Uterus (tissue), 4 donors: ENCODE data around the gene TPMT. TPM values are rescaled to one million over a fixed set of nuclear protein-coding genes. Genes with fewer than 3 reads are reported as not detected.

Experiments used
- DNase-seq, 2 donors: peaks; one replicate each; pipeline ENCODE4 v3.0.0-alpha.2; 2019 to 2020
- H3K27ac ChIP-seq, 2 donors: fragments of 200-600 bp; sonication (generic); 1 replicate in 1 of 2; 2 replicates in 1 of 2; pipeline ENCODE4 v1.5.1; 2016 to 2018
- H3K27me3 ChIP-seq, 2 donors: fragments of 200-600 bp; sonication (generic); one replicate each; pipeline ENCODE4 v1.5.1; 2018 to 2019; ENCODE audit warnings: control low read depth in 1 of 2
- H3K36me3 ChIP-seq, 2 donors: fragments of 200-600 bp; sonication (generic); one replicate each; pipeline ENCODE4 v1.5.1; 2019; ENCODE audit warnings: control low read depth in 1 of 2
- H3K4me1 ChIP-seq, 2 donors: fragments of 200-600 bp; sonication (generic); one replicate each; pipeline ENCODE4 v1.5.1; 2018 to 2019; ENCODE audit warnings: control low read depth in 1 of 2
- H3K4me3 ChIP-seq, 2 donors: fragments of 200-600 bp; sonication (generic); 1 replicate in 1 of 2; 2 replicates in 1 of 2; pipeline ENCODE4 v1.5.1; 2018 to 2019; ENCODE audit warnings: mild to moderate bottlenecking in 1 of 2
- H3K9me3 ChIP-seq, 2 donors: fragments of 200-600 bp; sonication (generic); one replicate each; pipeline ENCODE4 v1.5.1; 2019; ENCODE audit warnings: control low read depth in 1 of 2
- POLR2A ChIP-seq, 2 donors: fragments of 450-650 bp; IDR thresholded peaks; one replicate each; pipeline ENCODE4 v1.6.1; 2016; ENCODE audit warnings: antibody characterized with exemption in 2 of 2, mild to moderate bottlenecking in 1 of 2, moderate library complexity in 1 of 2
- intact Hi-C: fragments of 100-400 bp; cut with DNase I; formaldehyde crosslinking; loops from one replicate; pipeline ENCODE4 v1.15.1; 2023; ENCODE audit warnings: low total_unique reads
- total RNA-seq, 4 donors: library from RNA; depleted of rRNA in 3 of 4; stranded (reverse); fragments of >200 nt in 3 of 4; gene quantifications; one replicate each; pipeline versions ENCODE4 v1.1.0 to v1.2.4, GENCODE V29; 2014 to 2023
- TF ChIP-seq, protein P1 (sequence below), 4 experiments: fragments of 200-600 bp in 2 of 4; fragments of 450-650 bp in 2 of 4; sonication (generic) in 2 of 4; IDR thresholded peaks; one replicate each; pipeline ENCODE4 v1.5.1; 2016 to 2019; ENCODE audit warnings: antibody characterized with exemption in 4 of 4, mild to moderate bottlenecking in 2 of 4, moderate library complexity in 1 of 4
- donor health status: DM: yes; HTN: yes; CAD: no.

TPMT gene
- total RNA-seq, 4 donors from 2014 or later: 5.9 to 11.4 (median 6.6) TPM

DNA sequence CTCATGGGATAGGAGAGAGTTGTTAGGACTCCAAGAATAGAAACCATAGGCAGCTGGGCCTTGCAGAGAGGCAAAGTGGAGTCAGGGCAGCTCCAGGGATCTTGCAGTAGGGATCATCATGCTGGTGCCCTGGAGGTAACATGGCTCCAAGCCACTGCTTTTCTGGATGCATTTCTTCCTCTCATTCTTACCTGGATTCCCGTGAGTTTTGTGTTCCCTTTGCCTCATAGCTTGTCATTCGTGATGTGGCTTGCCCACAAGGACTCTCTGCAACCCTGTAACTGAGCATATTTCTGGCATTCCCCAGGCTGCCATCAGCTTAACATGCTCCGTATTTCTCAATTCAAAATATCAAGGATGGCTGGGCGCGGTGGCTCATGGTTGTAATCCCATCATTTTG is 37.7 kb downstream of the TPMT start:
- no peaks in the 10 kb centered on the region for H3K36me3 ChIP-seq
- H3K4me3 ChIP-seq: no peak overlapping the region
- TF ChIP-seq, protein P1, sequence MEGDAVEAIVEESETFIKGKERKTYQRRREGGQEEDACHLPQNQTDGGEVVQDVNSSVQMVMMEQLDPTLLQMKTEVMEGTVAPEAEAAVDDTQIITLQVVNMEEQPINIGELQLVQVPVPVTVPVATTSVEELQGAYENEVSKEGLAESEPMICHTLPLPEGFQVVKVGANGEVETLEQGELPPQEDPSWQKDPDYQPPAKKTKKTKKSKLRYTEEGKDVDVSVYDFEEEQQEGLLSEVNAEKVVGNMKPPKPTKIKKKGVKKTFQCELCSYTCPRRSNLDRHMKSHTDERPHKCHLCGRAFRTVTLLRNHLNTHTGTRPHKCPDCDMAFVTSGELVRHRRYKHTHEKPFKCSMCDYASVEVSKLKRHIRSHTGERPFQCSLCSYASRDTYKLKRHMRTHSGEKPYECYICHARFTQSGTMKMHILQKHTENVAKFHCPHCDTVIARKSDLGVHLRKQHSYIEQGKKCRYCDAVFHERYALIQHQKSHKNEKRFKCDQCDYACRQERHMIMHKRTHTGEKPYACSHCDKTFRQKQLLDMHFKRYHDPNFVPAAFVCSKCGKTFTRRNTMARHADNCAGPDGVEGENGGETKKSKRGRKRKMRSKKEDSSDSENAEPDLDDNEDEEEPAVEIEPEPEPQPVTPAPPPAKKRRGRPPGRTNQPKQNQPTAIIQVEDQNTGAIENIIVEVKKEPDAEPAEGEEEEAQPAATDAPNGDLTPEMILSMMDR (IDR thresholded peaks at IDR 0.05): no peak
- no peak for TF ChIP-seq POLR2A (IDR thresholded peaks at IDR 0.05)
- H3K27me3 ChIP-seq: no peaks in the 10 kb centered on the region
- no peaks in the 10 kb centered on the region for H3K9me3 ChIP-seq
- H3K27ac ChIP-seq: no peak overlapping the region
- no peak for DNase-seq
- intact Hi-C loops: no loop called here
- H3K4me1 ChIP-seq: no peaks in the 10 kb centered on the region

DNA sequence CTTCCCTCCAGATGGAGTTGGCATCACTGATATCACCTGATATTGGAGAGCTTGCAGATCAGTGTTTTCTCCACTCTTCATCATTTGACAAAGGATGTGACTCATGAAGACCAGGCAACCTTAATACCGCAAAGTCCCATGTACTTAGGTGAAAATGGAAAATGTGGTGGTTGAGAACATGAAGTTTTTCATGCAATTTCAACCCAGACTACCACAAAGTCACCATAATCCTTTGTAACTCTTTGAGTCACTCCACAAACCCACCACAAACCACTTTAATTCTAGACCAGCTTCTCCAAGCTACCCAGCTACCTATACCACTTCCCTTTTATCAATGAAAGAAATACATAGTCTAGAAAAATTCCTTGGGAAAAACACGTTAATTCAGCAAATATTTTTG is 39.5 kb downstream of the TPMT start:
- no peak overlapping the region for H3K4me3 ChIP-seq
- H3K4me1 ChIP-seq: no peaks in the 10 kb centered on the region
- DNase-seq: no peak
- no peaks in the 10 kb centered on the region for H3K36me3 ChIP-seq
- H3K9me3 ChIP-seq: no peaks in the 10 kb centered on the region
- intact Hi-C loops: no loop called here
- no peak overlapping the region for H3K27ac ChIP-seq
- H3K27me3 ChIP-seq: no peaks in the 10 kb centered on the region
- TF ChIP-seq, protein P1 (IDR thresholded peaks at IDR 0.05): no peak
- no peak for TF ChIP-seq POLR2A (IDR thresholded peaks at IDR 0.05)

DNA sequence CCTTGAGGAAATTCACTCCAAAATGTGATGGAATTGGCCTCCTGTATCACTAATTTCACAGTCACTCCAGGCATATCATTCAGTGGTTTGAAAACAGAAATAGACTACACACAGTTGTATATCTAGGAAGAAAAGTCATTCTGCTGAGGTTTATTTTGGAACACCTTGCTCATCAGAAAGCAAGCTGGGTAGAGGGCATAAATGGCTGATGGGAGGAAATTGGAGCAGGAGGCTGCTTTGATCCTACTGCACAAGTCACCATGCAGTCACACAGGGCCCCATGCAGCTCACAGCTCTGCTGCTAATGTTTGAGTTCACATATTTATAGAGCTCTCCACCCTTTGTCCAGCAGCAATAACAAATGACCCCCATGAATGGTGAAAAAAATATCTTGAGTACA is 44.7 kb downstream of the TPMT start:
- intact Hi-C loops: no loop called here
- H3K4me1 ChIP-seq: no peaks in the 10 kb centered on the region
- no peak for DNase-seq
- H3K36me3 ChIP-seq: no peaks in the 10 kb centered on the region
- H3K27ac ChIP-seq: no peak overlapping the region
- H3K4me3 ChIP-seq: no peak overlapping the region
- no peaks in the 10 kb centered on the region for H3K9me3 ChIP-seq
- no peaks in the 10 kb centered on the region for H3K27me3 ChIP-seq
- no peak for TF ChIP-seq POLR2A (IDR thresholded peaks at IDR 0.05)
- TF ChIP-seq, protein P1 (IDR thresholded peaks at IDR 0.05): no peak

DNA sequence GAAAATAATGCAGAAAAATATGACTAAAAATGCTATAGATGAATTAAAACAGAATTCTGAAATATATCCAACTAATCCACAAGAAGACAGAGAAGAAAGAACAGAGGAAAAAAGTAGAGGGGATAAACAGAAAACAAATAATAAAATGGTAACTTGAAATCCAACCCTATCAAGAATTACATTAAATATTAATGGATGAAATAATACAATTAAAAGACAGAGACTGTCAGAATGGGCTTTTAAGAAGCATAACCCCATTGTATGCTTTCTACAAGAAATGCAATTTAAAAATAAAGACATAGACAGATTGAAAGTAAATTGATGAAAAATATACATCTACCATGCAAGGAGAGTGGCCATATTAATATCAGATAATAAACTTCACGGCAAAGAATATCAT is 47.8 kb downstream of the TPMT start:
- H3K9me3 ChIP-seq: no peaks in the 10 kb centered on the region
- intact Hi-C loops: no loop called here
- no peaks in the 10 kb centered on the region for H3K36me3 ChIP-seq
- no peaks in the 10 kb centered on the region for H3K4me1 ChIP-seq
- H3K4me3 ChIP-seq: no peak overlapping the region
- H3K27ac ChIP-seq: no peak overlapping the region
- TF ChIP-seq, protein P1 (IDR thresholded peaks at IDR 0.05): no peak
- no peak for TF ChIP-seq POLR2A (IDR thresholded peaks at IDR 0.05)
- H3K27me3 ChIP-seq: no peaks in the 10 kb centered on the region
- DNase-seq: no peak

DNA sequence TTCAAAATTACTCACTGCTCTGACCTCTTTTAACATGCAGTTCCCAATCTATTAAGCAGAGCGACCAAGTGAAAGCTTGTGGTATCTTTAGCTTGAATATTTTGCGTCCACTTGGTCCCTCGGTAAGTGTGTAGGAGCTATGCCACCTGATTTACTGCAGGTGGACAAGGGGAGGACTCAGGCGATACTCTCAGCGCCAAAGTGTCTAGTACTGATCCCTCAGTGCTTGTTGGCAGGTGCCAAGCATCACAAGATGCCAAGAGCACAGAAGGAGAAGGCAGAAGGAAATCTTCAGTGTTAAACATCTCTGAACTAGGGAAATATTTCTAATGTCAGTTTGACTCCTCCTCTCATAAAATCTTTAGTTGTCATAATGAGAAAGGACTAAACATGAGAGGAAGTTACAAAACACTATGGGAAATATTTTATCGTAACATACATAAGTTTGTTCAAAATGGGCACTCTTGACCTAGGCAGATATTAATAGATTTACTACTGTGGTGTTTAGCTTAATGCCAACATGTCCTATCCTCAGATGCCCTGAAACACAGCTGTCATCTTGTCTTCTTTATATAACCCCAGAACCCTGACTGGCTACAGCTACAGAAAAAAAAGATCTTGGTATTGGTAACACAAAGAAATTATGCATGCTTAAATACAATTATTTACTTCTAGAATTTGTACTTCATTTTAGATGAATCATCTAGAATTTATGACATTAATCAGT is 51.9 kb downstream of the TPMT start:
- intact Hi-C loops: no loop called here
- no peak for TF ChIP-seq POLR2A (IDR thresholded peaks at IDR 0.05)
- TF ChIP-seq, protein P1 (IDR thresholded peaks at IDR 0.05): no peak
- no peak for DNase-seq

More for the DNA sequence above, 51.9 kb downstream of the TPMT start:
- Histone ChIP-seq H3K36me3 (no peaks in the 10 kb centered on the region), H3K27ac (no peak overlapping the region), H3K4me1 (no peaks in the 10 kb centered on the region), H3K27me3 (no peaks in the 10 kb centered on the region), H3K9me3 (no peaks in the 10 kb centered on the region), H3K4me3 (no peak overlapping the region)
